Right lung (tissue), 5 donors: ENCODE measurements around the gene HADHA. TPM values are rescaled to one million over a fixed set of nuclear protein-coding genes. Genes with fewer than 3 reads are reported as not detected.
"Not testable (repeated sequence)": the region's sequence is repeated elsewhere in the genome, so short reads cannot be mapped to it uniquely, and the experiment has no call there.

Experiments used
- DNase-seq, 2 donors: peaks; one replicate each; pipeline ENCODE4 v3.0.0-alpha.2; 2013
- polyA plus RNA-seq, 5 donors: library from polyadenylated mRNA; unstranded; fragments of 120-200 nt; gene quantifications; one replicate each; pipeline versions ENCODE4 v1.2.1 to v1.2.3, GENCODE V29; 2013; ENCODE audit warnings: inconsistent platforms in 1 of 5, low replicate concordance in 1 of 5; ENCODE audit not compliant: insufficient read length in 5 of 5, insufficient read depth in 1 of 5

HADHA gene
- polyA plus RNA-seq, 5 donors: 183 to 233 (median 206) TPM

GRCh38 chr2:26176279-26176615 lies 68.2 kb downstream of the HADHA start:
- DNase-seq: no peak

- DNase-seq: no peak
Observed at GRCh38 chr2:26175466-26176278, 68.8 kb downstream of the HADHA start.

- DNase-seq: no peak
Observed at GRCh38 chr2:26174691-26175465, 69.6 kb downstream of the HADHA start.

- no peak for DNase-seq
Observed at GRCh38 chr2:26173776-26174482, 70.5 kb downstream of the HADHA start.

- no peak for DNase-seq
Observed at GRCh38 chr2:26172871-26173775, 71.3 kb downstream of the HADHA start, which contains the start of gene GAREM2. Gene GAREM2 (plus strand): TSS chr2:26173088. CDS start chr2:26173221, 133 bp downstream.

- DNase-seq: no peak
Observed at GRCh38 chr2:26172189-26172870, 72.1 kb downstream of the HADHA start.

GRCh38 chr2:26170795-26171194 lies 73.6 kb downstream of the HADHA start:
- DNase-seq: no peak

GRCh38 chr2:26169681-26170414 lies 74.6 kb downstream of the HADHA start:
- no peak for DNase-seq

GRCh38 chr2:26169226-26169625 lies 75.2 kb downstream of the HADHA start:
- DNase-seq: no peak

- no peak for DNase-seq
Observed at GRCh38 chr2:26168785-26169184, 75.6 kb downstream of the HADHA start.

GRCh38 chr2:26166541-26166940 lies 77.9 kb downstream of the HADHA start:
- DNase-seq: not testable (repeated sequence)

GRCh38 chr2:26165403-26165802 lies 79.0 kb downstream of the HADHA start:
- no peak for DNase-seq

GRCh38 chr2:26164641-26165211 lies 79.7 kb downstream of the HADHA start:
- no peak for DNase-seq

GRCh38 chr2:26164231-26164630 lies 80.2 kb downstream of the HADHA start:
- DNase-seq: no peak

- no peak for DNase-seq
Observed at GRCh38 chr2:26162963-26163362, 81.5 kb downstream of the HADHA start.

GRCh38 chr2:26161926-26162325 lies 82.5 kb downstream of the HADHA start:
- no peak for DNase-seq

- no peak for DNase-seq
Observed at GRCh38 chr2:26157580-26157979, 86.9 kb downstream of the HADHA start.

- DNase-seq: no peak
Observed at GRCh38 chr2:26150243-26150642, 94.2 kb downstream of the HADHA start.

- DNase-seq: no peak
Observed at GRCh38 chr2:26148501-26148900, 95.9 kb downstream of the HADHA start.
